Skin epidermis (tissue), 12 donors: ENCODE data around the gene RING1.

Experiments
- H3K27ac ChIP-seq, 21 experiments: fragments of 200-600 bp; sonication (generic) in 11 of 21; one replicate each; pipeline ENCODE4 v1.5.0; 2020; ENCODE audit warnings: mild to moderate bottlenecking in 3 of 21, inconsistent platforms in 2 of 21, moderate library complexity in 2 of 21
- H3K4me3 ChIP-seq, 7 experiments: fragments of 200-600 bp; sonication (generic) in 2 of 7; one replicate each; pipeline ENCODE4 v1.5.0; 2020; ENCODE audit warnings: inconsistent platforms in 2 of 7, mild to moderate bottlenecking in 2 of 7, moderate library complexity in 1 of 7

Gene RING1

DNA sequence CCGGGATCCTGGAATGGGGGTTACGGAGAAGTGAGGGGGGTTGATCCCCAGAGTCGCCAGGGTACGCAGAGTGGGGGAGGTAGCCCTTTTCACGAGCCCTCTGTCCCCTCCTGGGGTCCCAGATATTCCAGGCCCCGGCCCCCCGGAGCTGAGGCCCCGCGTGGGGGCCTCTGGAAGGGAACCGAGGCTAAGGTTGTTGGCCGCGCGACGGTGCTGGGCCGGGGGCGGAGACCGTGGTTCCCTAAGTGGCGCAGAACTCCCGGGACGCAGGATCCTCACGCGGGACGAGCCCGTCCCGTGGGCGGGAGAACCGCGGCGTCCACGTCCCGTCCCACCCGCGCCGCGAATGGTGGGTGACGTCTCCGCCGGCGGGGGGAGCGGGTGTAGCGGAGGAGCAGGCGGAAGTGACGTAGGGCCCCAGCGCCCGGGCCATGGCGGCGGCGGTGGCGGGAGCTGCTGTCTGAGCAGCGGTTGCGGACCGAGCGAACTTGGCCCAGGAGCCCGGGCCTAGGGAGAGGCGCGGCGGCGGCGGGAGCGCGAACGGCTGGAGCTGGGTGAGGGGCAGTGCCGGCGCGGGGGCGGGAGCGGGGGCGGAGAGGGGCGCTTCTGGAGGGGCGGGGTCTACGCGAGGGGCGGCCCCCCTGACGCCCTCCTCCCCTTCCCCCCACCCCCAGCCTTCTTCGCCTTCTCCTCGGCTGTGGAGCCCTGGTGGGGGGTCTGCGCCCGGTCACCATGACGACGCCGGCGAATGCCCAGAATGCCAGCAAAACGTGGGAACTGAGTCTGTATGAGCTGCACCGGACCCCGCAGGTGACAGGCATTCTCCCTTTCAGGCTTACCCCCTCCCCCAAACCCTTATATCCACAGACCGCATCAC lies at the start of gene RING1:
Gene RING1, plus strand, starts transcription at position 410 of the 877 bp plus-strand sequence. Its CDS starts 323 bp downstream, at position 733.
- H3K4me3 ChIP-seq: peak within 1 kb of the TSS; percentile 53 to 90 (median 68)
- peak within 1 kb of the TSS; percentile 85 to 99 (median 95) for H3K27ac ChIP-seq

DNA sequence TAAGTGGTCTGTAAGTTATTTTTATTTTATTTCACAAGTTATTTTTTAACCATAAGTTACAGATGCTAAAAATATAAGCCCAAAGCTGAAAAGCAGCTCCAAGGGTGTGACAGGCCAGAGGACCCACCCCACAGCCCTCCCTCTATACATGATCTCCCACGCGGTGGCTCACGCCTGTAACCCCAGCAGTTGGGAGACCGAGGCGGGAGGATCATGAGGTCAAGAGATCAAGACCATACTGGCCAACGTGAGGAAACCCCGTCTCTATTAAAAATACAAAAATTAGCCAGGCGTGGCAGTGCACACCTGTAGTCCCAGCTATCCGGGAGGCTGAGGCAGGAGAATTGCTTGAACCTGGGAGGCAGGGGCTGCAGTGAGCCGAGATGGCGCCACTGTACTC lies 48.2 kb upstream of the RING1 start:
- Histone ChIP-seq H3K27ac (peak overlapping the region in 1 of 21 experiments; percentile 47), H3K4me3 (no peak overlapping the region)

DNA sequence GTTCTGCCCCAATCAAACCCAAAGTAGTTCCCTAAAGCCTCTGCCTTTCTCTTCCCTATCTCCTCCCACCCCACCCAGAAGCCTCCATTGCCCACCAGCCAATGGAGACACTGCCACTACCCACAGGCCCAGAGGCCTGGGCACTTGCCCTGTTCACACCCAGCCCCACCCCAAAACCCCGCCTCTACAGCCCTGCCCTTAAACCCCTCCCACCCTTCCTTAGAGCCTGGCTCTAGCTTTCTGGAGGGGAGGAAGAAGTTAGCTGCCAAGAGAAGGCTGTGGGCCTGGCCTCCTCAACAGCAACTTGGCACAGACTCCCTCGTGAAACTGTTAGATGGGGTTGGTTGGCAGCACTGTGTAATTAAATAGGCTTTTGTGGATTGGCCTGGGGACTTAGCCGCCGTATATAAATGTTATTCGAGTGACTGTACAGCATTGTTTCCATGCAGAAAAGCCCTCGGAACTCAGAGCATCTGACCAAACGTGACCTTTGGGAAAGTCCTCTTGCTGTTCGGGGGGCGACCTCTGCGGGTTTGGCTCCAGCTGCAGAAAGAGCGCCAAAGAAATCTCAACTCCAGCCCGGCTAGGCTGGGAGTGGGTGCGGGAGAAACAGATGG lies 47.5 kb upstream of the RING1 start:
- Histone ChIP-seq H3K4me3 (peak overlapping the region in 3 of 7 experiments; percentile 37 to 47 (median 45)), H3K27ac (peak overlapping the region in 12 of 21 experiments; percentile 8 to 76 (median 56))

DNA sequence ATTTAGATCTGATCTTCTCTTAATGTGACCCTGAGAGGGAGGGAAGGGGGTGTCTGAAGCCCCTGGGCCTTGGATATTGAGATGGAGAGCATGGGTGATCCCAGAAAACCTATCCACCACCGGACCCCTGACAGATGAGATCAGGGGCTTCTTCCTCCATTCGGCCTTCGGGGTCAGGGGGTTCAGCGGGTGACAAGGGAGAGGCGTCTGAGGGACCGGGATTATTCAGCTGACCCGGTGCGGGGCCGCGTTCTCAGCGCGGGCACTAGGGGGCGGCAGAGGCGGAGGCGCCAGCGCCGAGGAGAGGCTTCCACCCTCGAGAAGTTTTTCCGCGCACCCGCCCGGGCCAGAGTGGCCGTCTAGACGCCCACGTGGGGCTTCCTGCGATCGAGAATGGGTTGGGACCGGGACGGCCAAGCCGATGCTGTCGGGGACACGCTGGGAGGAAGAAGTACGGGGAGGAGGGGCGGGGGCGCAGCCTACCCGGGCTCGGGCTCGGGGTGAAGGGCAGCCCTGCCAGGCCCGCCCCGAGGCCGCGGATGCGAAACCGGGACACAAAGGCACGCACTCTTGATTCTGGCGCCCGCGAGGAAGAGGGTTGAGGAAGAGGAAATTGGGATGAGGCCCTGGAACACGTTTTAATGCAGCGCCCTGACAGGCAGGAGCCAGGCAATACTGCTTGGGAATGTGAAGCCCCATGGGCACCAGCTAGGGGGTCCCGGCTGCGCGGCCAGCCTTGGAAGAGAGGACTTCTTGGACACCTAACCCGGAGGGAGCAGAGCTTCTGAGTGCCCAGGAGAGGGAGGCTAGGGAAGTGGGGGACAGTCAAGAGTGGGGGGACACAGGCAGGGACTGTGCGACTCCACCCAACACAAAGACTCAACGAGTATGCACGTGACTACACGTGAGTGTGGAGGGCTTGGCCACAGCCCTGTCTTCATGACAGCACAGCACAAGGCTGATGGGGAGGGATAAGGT lies 46.7 kb upstream of the RING1 start:
- Histone ChIP-seq H3K4me3 (peak overlapping the region; percentile 29 to 47 (median 32)), H3K27ac (peak overlapping the region in 20 of 21 experiments; percentile 7 to 79 (median 59))

DNA sequence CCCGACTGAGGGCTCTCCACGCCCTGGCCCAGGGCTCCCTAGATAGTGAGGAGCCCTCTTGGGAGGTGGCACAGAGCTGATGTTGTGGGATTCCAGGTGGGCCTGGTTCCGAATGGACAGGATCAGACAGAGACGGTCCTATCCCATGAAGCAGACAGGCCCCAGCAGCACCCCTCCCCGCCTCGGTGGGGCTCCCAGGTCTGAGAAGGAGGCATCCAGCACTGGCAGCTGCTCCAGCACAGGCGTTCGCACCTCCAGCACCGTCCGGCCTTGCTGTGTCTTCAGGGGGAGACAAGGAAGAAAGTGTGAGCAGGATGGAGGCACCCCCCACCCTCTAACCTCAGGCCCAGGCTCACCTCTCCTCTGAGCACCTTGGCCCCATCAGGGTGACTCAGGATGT lies 44.8 kb upstream of the RING1 start:
- Histone ChIP-seq H3K27ac (no peak overlapping the region), H3K4me3 (no peak overlapping the region)

DNA sequence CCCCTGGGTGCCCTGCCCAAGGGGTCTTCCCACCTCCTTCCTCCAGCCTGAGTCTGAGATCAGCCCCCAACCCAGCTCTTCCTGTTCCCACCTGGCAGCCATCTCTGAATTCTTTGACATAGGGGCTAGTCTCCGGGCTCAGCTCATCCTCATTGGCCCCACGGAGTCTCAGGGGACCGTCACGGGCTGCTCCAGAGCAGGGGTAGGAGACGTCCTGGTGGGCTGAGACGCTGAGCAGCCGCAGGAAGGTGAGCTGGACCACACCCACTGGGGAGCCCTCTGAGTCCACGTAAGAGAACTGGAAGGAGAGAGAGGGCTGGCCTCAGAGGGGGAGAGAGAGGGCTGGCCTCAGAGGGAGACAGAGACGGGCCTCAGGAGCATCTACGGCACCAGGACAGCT lies 44.1 kb upstream of the RING1 start:
- no peak overlapping the region for H3K4me3 ChIP-seq
- no peak overlapping the region for H3K27ac ChIP-seq

DNA sequence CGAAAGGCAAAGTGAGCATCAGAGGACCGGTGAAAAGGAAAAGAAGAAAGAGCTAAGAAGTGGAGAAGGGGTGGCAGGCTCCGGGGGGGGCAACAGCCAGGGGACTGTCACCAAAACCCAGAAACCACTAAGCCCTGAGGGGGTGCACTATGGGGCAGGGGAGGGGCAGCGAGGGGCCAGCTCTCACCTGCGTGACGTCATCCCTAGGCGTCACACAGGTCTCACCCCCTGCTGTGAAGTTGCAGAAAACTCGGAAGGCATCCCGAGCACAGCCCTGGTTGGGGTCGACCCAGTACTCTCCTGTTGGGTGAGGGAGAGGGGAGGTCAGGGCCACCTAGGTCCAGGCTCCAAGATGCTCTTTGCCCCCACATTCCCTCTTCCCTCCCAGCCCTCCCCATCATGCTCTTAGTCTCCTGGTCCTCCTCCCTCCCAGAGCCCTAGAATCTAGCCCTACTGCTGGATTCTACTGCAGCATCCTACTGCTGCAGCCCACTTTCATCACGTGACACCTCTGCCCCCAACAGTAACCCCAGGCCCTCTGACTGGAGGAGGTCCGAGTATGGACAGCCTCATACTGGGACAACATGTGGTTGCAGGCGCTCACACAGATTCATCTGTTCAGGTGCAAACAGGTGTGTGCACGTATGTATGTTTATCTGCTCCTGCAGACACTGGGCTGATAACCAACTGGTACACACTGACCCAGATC lies 43.5 kb upstream of the RING1 start:
- no peak overlapping the region for H3K4me3 ChIP-seq
- H3K27ac ChIP-seq: no peak overlapping the region

DNA sequence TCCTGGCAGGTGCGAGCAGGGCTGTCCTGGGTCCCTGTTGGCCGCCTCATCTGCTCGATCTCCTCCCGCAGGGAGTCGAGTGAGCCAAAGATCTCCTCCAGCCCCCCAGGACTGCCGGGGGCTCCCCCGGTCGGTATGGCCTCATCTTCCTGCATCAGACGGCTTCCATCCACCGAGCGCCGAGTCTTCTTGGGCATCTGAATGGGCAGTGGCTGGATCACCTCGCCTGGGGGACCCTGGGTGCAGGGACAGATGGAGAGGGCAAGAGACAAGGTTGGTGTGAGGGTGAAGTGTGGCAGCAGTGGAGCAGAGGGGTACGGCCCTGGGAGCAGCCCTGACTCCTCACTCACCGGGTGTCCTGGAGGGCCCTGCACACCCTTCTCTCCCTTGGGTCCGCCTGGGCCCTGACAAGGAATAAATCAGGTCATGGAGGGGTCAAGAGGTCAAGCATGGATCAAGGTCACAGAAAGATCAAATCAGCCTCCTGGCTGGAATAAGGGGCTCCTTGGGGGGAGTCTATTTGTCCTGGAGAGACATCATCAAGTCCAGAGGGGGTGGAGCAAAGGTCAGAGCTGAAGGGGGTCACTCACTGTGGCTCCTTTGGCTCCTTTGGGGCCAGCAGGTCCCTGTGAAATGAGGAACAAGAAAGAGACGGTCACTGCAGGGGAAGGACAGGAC lies 42.6 kb upstream of the RING1 start:
- no peak overlapping the region for H3K4me3 ChIP-seq

DNA sequence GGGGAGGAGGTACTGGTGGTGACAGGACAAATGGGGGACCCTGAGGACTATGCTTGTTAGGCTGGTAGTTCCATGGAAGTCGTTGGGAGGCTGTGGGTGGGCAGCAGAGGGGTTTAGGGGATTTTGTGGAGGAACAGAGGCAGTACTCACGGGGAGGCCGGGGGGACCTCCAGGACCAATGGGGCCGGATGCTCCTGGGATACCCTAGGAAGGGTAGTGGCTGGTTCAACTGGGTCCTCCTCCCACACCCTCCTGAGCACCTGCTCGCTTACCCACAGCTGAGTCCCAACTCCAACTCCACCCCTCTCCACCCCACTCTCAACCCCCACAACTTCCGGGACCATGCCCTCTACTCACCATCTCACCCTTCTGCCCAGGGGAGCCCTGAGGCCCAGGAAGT lies 41.9 kb upstream of the RING1 start:
- H3K27ac ChIP-seq: no peak overlapping the region

More for the DNA sequence above, 42.6 kb upstream of the RING1 start:
- no peak overlapping the region for H3K27ac ChIP-seq

DNA sequence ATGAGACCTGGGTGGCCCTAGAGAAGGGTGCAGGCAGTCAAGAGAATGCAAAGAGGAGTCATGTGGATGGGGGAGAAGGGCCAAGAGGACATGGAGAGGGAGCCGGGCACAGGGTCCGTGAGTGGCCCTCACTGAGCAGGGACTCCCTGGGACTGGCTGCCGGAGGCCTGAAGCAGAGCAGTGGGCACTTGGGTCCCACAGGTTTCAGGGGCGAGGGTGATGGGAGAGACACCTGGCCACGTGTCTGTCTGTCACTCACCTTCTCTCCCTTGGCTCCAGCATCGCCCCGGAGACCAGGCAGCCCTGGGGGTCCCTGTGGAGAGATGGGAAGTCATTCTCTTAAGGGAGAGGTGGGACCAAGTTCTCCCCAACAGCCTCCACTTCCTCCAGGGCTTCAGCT lies 41.5 kb upstream of the RING1 start:
- Histone ChIP-seq H3K4me3 (no peak overlapping the region), H3K27ac (no peak overlapping the region)

More for the DNA sequence above, 41.9 kb upstream of the RING1 start:
- H3K4me3 ChIP-seq: no peak overlapping the region

DNA sequence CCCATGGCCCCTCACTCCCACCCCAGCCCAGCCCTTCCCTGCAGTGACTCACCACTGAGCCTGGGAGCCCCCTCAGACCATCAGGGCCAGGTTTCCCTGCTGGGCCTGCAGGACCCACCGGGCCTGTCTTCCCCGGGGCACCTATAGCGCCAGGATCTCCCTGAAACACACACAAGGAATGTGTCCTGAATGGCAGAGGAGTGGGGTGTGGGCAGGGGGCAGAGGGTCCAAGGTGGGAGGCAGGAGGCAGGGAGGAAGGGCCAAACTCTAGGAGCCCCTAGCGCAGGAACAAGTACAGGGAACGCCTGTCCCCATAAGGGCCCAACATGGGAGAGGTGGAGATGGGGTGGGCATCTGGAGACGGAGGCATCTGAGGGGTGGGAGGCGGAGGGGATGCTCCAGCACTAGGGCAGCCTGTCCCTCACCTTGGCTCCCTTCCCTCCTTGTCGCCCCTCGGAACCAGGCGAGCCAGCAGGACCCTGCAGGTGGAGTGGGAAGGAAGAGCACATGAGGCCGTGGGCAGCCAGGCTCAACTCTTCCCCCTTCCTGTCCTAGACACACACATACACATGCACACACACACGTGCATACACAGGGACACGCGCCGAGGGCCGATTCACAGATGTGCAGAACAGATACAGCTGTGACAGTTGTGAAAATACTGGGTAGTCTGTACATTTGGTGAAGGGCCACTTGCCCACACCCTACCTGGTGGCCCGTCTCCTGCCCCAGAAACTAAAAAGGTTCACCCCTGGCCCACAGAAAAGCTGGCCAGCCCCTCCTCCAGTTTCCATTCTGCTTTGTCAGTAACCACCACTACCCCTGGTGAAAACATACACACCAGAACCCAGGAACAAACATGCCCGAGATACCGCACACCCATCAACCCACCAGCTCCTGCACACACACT lies 40.7 kb upstream of the RING1 start:
- no peak overlapping the region for H3K4me3 ChIP-seq
- no peak overlapping the region for H3K27ac ChIP-seq

DNA sequence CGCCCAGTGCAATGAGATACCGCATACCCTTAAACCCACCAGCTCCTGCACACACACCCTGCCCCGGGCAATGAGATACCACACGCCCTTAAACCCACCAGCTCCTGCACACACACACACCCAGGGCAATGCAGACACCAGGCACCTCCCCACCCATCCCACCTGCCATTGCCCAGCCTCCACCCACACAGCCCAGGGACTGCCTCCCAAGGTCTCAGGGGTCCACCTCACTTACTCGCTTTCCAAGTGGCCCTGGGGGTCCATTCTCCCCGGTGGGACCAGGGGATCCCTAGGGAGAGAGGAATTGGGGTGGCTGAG lies 40.1 kb upstream of the RING1 start:
- Histone ChIP-seq H3K27ac (no peak overlapping the region), H3K4me3 (no peak overlapping the region)

DNA sequence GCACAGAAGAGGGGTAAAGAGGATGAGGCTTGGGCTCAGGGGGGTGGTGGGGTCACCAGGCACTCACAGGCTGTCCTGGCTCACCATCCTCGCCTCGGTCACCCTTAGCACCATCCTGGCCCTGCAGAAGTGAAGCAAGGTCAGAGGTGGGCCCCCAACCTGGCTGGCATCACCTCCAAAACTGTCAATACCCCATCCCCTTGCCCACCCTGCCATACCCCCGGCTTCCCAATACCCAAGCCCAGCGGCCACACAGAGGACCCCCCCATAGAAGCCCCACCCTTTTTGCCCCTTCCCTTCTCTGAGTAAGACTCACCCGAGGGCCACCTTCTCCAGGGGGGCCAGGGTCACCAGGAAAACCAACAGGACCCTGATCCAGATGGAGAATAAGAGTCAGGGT lies 39.7 kb upstream of the RING1 start:
- H3K4me3 ChIP-seq: no peak overlapping the region
- H3K27ac ChIP-seq: no peak overlapping the region

DNA sequence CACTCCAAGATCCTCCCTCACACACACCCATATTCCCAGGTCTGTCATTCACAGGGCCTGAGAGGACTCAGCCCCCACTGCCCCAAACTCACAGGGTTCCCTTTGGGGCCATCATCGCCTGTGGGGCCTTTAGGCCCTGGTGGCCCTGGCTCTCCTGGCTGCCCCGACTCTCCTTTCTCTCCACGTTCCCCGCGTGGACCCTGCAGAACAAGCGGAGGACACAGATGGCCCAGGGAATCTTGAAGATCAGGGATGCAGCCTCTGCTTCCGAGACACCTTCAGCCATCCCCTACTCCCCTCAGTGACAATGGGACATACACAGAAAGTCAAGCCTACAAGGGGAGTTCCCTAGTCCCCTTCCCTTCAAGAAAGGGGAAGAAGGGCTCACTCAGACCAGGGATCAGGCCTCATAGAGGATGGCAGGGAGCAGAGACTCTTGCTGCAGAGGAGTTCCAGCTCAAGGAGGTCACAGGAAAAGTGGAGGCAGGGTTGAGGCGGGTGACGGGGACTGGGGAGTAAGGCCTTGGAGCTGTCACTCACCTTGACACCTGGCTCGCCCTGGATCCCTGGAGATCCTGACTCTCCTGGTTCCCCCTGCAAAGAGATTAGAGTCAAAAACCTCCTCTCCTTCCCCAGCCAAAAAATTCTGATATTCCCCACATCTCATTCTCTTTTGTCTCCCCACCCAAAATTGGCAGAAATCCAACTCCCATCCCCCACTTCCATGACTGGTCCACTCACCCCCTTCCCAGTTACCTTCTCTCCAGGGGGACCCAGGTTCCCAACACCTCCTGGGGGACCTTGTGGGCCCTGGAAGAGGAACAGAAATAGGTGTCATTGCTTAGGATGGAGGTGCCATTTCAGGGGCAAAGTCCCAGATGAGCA lies 38.8 kb upstream of the RING1 start:
- Histone ChIP-seq H3K4me3 (no peak overlapping the region), H3K27ac (no peak overlapping the region)

DNA sequence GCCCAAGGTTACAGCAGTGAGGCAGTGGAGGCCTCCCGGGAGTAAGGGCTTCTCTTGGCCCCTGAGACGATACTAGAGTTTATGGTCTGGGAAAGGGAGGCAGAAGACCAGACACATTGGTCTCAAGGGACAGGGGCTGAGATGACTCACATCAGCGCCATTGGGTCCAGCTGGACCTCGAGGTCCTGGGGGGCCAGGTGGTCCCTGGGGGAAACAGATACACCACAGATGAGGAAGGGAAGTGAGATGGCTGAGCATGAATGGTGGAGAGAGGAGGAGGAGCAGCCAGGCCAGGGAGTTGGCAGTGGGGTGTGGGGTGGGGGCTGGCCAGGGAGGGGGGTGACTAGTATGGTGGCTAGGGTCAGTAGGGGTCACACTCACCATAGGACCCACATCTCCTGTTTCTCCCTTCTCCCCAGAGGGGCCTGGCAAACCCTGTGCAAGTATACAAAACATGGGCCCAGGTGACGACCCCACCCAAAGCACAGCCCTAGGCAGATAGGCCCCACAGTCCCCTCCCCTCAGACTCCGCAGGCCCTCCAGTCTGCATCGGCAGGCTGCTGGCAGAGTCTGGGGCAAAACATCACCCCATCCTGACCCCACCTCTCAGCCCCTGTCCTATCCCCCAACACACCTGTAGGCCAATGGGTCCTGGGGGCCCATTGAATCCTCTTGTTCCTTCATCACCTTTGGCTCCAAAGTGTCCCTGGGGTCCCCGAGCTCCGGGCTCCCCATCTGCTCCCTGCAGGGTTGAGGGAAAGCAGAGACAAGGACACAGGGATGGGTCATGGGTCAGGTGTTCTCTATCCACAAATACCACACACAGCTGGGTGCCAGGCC lies 37.9 kb upstream of the RING1 start:
- H3K27ac ChIP-seq: no peak overlapping the region
- H3K4me3 ChIP-seq: no peak overlapping the region
